Loucy (cell line): ENCODE results near the gene RILPL1.
"Not testable (repeated sequence)": the region's sequence is repeated elsewhere in the genome, so short reads cannot be mapped to it uniquely, and the experiment has no call there.

Experiments used
- EZH2phosphoT487 ChIP-seq: fragments of 200-600 bp; IDR thresholded peaks from 2 replicates; pipeline ENCODE4 v1.6.1; 2018; ENCODE audit warnings: antibody characterized with exemption, mild to moderate bottlenecking, moderate library complexity, borderline replicate concordance
- TF ChIP-seq, protein P1 (sequence below): fragments of 200-600 bp; sonication (generic); conservative IDR thresholded peaks from 2 replicates; pipeline ENCODE4 v1.5.1; 2014; ENCODE audit warnings: mild to moderate bottlenecking, antibody characterized with exemption, low read length

DNA sequence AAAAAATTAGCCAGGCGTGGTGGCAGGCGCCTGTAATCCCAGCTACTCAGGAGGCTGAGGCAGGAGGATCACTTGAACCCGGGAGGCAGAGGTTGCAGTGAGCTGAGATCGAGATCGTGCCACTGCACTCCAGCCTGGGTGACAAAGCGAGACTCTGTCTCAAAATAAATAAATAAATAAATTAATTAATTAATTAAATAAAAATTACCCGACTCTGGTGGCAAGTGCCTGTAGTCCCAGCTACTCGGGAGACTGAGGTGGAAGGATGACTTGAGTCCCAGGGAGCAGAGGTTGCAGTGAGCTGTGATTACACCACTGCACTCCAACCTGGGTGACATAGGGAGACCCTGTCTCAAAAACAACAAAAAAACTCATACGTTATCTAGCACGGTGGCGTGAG, 2.4 kb upstream of the RILPL1 start:
- TF ChIP-seq, protein P1, sequence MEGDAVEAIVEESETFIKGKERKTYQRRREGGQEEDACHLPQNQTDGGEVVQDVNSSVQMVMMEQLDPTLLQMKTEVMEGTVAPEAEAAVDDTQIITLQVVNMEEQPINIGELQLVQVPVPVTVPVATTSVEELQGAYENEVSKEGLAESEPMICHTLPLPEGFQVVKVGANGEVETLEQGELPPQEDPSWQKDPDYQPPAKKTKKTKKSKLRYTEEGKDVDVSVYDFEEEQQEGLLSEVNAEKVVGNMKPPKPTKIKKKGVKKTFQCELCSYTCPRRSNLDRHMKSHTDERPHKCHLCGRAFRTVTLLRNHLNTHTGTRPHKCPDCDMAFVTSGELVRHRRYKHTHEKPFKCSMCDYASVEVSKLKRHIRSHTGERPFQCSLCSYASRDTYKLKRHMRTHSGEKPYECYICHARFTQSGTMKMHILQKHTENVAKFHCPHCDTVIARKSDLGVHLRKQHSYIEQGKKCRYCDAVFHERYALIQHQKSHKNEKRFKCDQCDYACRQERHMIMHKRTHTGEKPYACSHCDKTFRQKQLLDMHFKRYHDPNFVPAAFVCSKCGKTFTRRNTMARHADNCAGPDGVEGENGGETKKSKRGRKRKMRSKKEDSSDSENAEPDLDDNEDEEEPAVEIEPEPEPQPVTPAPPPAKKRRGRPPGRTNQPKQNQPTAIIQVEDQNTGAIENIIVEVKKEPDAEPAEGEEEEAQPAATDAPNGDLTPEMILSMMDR: not testable (repeated sequence)
- TF ChIP-seq EZH2phosphoT487: not testable (repeated sequence)
